C1 segment of cervical spinal cord (tissue), 14 donors: Measurements from ENCODE around the gene CFAP74.
"Not testable (repeated sequence)": the region's sequence is repeated elsewhere in the genome, so short reads cannot be mapped to it uniquely, and the experiment has no call there.

Experiments used
- DNase-seq, 14 donors: peaks; one replicate each; lab custom pipeline; 2025; lab: John Stamatoyannopoulos, UW

CFAP74 gene

DNA sequence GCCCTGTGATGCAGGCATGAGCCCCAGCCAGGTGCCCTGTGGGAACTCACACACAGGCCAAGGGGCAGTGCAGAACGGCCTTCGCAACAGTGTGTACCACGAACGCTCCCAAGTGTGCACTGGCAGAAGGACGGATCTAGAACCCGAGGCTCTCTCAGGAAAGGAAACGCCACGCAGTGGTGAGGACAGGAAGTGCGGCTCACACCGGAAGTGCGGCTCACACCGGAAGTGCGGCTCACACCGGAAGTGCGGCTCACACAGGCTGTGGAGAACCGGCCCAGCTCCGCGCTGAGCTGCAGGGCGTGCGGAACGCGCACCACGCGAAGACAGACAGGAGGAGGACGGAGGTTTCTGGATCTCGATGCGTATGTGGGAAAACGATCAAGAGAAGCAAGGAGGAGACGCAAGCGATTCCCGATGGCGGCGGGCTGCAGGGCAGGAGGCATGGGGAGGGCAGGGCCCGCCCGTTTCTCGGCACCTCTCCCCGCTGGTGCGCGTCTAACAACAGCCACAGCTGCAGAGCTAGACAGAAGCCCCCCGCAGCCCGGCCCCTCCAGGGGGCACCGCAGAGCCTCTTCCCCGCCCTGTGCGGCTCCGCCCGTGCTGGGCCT lies 48.6 kb downstream of the CFAP74 start:
- no peak for DNase-seq

GRCh38 chr1:1954015-1954414 lies 49.6 kb downstream of the CFAP74 start:
- no peak for DNase-seq

GRCh38 chr1:1950940-1951339 lies 52.6 kb downstream of the CFAP74 start:
- no peak for DNase-seq

GRCh38 chr1:1948783-1949182 lies 54.8 kb downstream of the CFAP74 start:
- DNase-seq, result no peak

DNA sequence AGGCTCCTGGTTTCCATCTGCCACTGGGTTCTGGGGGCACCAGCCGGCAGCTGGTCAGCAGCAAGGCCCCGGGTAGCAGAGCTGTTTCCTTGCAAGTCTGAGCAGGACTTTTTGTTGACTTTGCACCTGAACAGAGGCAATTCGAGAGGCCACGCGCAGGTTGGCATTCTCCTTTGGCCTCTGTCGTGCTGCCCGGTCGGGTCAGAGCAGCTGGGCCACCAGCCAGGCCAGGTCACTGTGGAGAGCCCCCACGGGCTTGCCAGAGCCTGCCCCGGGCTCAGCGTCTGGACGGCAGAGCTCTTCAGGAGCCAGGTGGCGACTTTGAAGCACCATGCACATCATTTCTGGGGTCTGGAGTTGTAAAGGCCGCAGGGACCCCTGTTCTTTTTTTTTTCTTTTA lies 56.1 kb downstream of the CFAP74 start:
- DNase-seq, result no peak

GRCh38 chr1:1946540-1946939 lies 57.0 kb downstream of the CFAP74 start:
- DNase-seq, result peak in 4 of 14 donors; percentile 3 to 31 (median 29)

DNA sequence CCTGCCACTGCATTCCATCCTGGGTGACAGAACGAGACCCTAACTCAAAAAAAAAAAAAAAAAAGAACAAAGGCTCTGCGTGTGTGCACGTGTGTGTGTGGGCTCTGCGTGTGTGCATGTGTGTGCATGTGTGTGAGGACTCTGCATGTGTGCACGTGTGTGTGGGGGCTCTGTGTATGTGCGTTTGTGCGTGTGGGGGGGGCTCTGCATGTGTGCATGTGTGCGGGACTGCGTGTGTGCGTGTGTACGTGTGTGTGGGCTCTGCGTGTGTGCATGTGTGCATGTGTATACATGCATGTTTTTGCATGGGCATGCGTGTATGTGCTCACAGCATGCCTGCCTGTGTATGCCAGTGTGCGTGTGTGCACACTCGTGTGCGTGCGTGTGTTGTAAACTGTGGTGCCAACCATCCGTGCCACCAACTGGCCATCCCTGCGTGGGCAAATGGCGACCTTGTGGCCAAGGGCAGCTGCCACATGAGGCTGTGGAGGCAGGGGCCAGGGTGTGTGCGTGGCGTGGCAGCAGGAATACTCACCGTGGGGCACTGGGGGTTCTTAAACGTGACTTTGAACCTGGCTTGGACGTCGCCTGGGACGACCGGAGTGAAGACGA lies 57.7 kb downstream of the CFAP74 start:
- DNase-seq, result no peak

GRCh38 chr1:1943834-1944570 lies 59.6 kb downstream of the CFAP74 start:
- DNase-seq, result peak in 4 of 14 donors; percentile 6 to 43 (median 34)

DNA sequence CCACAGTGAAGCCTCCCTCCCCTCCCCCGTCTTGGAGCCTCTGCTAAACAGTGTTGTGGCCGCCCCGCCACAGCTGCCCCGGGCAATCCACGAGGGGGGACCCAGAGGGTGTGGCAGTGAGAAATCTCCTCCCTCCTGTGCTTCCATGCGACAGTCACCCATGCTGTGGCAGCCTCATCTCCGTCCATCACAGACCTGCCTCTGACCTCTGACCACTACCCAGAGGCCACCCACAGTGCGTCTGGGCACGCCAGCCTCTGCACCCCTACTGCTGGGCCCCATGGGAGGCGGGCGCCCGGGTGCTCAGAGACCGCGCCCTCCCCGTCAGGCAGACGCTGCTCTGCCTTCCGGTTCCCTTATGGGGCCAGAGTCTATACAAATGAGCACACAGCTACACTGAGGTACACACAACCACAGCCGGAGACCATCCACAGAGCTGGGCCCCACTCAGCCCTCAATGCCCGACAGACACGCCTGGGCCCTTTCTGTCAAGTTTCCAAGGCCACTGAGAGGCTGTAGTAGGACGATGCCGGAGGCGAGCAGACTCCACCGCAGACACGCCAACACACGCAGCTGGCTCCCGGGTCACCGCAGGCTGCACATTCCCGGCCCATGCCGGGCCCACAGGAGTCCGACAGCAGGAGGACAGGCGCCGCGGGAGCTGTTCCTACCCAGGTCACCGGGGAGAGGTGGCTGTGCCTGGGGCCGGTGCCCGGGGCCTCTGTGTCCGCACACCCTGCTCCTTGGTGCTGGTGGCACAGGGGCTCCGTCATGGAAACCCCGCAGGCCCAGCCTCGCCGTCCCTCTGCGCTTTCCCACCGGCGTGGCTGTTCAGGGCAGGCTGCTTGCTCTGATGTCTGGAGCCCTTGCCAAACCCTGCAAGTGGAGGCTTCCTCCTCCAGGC lies 60.6 kb downstream of the CFAP74 start:
- DNase-seq, result no peak

DNA sequence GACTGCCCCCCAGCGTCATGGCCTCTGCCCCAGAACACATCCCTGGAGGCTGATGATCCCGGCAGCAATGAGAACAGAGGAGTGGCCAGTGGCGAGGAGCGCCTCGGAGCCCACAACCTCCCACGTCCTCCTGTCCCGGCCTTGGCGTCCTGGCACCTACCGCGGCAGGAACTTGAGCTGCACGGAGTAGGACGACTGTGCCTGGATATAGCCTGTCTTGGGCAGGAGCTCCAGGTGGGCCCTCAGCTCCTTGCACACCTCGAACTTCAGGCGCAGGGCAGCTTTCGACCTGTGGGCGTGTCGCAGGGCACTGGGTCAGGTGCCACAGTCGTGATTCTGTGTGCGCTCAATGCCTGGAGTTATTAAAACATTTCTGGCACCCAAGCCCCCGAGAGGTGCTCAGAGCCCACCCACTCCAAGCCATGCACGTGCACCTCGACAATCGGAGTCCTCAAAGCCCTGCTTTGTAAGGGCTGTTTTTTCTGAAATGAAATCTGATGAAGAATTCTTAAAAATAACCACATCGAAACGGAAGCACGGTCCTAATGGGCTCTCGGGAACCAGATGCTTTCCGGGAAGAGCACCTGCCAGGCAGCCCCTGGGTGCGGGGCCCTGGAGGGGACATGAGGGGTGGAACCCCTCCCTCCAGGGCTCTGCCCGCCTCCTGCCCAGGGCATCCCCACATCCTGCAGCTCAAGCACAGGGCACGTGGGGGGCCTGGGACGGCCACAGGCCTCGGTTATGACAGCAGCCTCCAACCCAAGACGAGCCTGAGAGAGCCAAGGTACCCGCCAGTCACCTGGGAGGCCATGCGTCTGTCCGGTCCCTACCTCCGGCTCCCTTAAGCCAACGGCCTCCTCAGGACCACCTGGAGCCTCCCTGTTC lies 61.5 kb downstream of the CFAP74 start:
- DNase-seq, result no peak

- DNase-seq, result no peak
These were observed 62.3 kb downstream of the CFAP74 start for GRCh38 chr1:1941211-1941841.

DNA sequence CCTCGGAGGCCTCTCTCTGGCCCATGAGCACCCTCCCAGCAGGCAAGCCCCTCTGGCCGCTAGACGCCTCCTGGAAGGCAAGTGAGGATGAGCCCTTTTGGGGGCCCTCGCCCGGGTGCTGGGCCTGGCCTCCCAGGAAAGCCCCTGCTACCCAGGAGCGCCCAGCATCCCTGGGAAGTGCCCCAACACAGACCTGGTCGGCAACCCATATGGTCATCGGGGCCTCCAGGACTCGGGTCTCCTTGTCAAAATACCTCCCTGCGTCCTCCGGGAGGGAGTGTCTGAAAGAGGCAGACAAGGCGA lies 63.5 kb downstream of the CFAP74 start:
- DNase-seq, result no peak

DNA sequence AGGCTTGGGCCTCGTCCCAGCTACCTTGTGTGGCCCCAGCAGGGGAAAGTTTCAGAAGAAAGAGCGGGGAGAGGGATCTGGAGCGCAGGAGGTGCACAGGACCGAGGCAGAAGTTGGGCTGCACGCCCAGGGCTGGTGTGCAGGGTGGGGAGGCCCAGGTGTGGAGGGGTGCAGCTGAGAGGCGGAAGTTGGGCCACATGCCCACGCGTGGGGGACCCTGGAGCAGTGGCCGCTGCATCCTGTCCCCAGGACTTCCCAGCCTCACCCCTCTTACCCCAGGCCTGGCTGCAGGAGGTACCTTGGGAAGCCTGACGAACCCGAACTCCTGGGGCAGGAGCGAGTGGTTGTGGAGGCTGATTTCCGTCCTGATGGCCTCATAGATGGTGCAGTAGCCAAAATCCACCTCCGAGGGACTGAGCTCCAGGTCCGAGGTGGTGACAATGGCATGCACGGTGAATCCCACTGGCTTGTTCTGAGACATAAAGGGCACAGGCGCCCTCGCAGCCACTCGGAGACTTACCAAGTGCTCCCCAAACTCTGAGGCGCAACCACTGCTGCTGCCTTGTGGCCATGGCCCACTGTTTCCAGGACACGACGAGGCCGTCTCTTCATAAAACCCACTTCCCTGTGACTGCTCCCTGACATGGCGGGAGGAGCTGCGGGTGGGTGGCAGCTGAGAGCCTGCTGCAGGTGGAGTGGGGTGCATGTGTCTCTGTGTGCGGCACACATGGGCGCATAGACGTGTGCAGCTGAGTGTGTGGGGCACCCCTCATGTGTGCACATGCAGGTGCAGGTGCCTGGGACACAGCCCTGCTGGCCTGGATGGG lies 64.1 kb downstream of the CFAP74 start:
- no peak for DNase-seq

DNA sequence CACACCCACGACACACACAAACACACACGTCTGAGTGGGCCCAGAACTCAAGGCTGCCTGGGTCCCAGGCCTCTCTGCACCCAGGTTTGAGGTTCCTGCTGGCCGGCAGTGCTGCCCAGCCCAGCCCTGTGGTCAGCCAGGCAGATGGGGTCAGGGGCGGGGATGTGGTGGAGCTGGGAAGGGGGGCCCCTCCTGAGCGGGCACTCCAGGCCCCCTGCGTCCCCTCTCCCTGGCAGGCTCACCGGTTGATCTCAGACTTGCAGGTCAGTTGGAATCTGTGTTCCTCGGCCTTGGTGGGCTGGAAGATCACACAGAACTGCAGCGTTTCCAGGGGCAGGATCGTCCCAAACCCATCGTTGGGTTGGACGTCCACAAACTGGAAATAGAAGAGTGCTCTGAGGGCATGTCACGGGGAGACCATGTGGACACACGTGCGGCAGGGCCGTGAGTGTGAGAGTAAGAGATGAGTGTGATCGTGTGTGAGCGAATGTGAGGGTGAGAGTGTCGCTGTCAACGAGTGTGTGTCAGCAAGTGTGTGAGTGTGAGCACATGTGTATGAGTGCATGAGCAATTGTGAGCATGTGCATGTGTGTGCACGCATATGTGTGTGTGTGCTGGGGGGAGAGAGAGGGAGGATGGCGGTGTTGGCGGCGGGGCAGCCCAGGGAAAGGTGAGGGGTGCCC lies 64.8 kb downstream of the CFAP74 start:
- no peak for DNase-seq

GRCh38 chr1:1938276-1938573 lies 65.4 kb downstream of the CFAP74 start:
- no peak for DNase-seq

DNA sequence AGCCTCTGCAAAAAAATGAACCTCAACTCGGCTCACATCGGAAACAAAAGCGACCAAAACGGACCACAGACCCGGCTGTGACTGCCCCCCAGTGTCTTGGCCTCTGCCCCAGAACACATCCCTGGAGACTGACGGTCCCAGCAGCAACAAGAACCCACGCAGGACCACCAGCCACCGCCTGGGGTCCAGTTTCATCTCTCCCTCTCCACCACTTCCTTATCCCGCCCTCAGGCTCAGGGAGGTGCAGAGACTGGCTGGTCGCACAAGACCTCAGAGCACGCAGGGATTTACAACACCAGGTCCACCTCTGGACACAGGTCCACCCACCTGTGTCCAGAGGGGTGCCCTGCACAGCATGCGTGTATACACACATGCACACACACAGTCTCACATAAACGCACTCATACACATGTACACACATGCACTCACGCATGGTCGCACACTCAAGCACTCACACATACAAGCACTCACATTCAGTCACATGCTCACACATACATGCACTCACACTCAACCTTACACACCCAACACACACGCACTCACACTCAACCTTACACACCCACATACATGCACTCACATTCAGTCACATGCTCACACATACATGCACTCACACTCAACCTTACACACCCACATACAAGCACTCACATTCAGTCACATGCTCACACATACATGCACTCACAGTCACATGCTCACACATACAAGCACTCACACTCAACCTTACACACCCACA lies 65.9 kb downstream of the CFAP74 start:
- no peak for DNase-seq

- DNase-seq, result no peak
These were observed 66.5 kb downstream of the CFAP74 start for GRCh38 chr1:1937061-1937460.

DNA sequence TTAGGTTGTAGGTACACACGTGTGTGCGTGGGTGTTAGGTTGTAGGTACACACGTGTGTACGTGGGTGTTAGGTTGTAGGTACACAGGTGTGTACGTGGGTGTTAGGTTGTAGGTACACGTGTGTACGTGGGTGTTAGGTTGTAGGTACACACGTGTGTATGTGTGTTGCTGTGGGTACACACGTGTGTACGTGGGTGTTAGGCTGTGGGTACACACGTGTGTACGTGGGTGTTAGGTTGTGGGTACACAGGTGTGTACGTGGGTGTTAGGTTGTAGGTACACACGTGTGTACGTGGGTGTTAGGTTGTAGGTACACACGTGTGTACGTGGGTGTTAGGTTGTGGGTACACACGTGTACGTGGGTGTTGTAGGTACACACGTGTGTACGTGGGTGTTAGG lies 68.7 kb downstream of the CFAP74 start:
- DNase-seq, result not testable (repeated sequence)
